Islet of Langerhans (tissue), 1 donor: ENCODE measurements around the gene NRXN2.

Source experiments
- FAIRE-seq: peaks from one replicate; lab custom pipeline; 2011; peaks lifted over from hg19 to GRCh38; lab: Jason Lieb, UNC

The NRXN2 gene

GRCh38 chr11:64723117-64723906, at the start of gene NRXN2:
TSS of gene NRXN2 (minus strand) at chr11:64723197. CDS start at chr11:64713699, 9,498 bp downstream.
- no peak for FAIRE-seq

- no peak for FAIRE-seq
These were observed 49.5 kb upstream of the NRXN2 start for GRCh38 chr11:64772303-64773018.

- FAIRE-seq: no peak
These were observed 48.9 kb upstream of the NRXN2 start for GRCh38 chr11:64771861-64772260.

DNA sequence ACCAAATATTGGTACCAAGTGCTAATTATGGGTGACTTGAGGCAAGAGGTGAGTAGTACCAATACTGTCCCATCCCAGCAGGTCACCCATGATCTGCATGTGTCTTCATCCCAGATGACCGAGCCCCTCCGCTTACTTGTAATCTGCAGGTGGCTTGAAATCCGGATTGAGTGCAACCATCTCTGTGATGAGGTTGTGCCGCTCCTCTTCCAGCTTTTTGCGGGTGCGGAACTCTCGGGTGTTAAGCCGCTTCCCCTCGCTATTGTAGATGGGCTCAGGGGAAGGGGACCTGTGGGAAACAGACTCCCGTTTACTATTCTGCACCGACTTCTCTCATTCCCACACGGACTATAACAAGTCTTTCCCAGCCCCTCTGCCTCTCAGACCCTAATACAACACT, 47.1 kb upstream of the NRXN2 start:
- FAIRE-seq: no peak

- no peak for FAIRE-seq
These were observed 46.3 kb upstream of the NRXN2 start for GRCh38 chr11:64769283-64769682.

GRCh38 chr11:64768300-64768694, 45.3 kb upstream of the NRXN2 start:
- FAIRE-seq: no peak

GRCh38 chr11:64767344-64768299, 44.6 kb upstream of the NRXN2 start:
- FAIRE-seq: no peak

GRCh38 chr11:64766881-64767280, 43.9 kb upstream of the NRXN2 start:
- no peak for FAIRE-seq

GRCh38 chr11:64765851-64766665, 43.1 kb upstream of the NRXN2 start:
- FAIRE-seq: no peak

DNA sequence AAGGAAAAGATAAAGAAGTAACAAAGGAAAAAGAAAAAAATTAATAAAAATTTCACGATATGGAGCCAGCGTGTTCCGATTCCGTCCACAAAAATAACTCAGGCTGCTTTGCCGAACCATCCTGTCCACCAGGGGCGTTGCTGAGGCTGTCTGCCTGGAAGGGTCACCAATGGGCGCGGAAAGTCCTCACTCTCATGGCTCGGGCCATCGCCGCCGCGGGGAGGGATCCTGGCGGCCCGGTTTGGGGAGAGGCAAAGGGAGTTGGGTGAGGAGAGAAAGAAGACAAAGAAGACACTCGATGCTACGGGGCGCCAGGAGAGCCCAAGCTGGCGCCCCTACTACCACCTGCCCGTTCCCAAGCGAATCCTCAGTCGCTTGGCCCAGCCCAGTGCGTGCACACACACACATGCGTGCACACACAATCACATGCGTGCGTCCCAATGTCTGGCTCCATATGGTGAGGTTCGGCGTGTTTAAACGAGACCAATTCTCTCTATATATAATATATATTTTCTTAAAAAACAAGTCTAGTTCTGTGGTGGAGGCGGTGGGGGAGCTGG, 42.4 kb upstream of the NRXN2 start:
- no peak for FAIRE-seq

- FAIRE-seq: no peak
These were observed 41.8 kb upstream of the NRXN2 start for GRCh38 chr11:64764753-64765152.

DNA sequence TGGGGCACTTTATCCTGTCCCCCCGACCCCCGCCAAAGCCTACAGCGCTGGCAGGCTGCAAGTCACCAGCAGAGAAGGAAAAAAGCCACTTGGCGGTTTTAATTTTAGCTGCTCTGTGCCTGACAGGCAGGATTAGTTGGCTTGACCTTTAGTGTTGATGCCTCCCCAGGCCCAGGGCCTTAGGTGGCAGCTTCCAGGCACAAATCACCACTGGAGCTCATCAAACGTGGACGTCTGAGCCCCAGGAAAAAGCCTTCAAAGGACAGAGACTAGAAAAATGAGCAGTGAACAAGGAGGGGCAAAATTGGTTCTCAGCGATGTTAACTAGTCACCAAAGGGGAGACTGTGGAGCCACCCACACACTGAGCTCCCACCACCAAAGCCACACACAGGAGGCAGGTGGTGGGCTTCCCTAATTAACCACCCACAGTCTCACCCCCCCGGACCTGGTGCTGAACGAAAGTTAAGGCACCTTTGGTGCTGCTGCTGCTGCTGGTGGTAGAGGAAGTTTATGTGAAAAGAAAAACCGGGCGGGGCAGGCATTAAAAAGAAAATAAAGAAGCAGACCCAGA, 41.1 kb upstream of the NRXN2 start:
- FAIRE-seq: no peak

- FAIRE-seq: no peak
These were observed 40.6 kb upstream of the NRXN2 start for GRCh38 chr11:64763526-64764039.

DNA sequence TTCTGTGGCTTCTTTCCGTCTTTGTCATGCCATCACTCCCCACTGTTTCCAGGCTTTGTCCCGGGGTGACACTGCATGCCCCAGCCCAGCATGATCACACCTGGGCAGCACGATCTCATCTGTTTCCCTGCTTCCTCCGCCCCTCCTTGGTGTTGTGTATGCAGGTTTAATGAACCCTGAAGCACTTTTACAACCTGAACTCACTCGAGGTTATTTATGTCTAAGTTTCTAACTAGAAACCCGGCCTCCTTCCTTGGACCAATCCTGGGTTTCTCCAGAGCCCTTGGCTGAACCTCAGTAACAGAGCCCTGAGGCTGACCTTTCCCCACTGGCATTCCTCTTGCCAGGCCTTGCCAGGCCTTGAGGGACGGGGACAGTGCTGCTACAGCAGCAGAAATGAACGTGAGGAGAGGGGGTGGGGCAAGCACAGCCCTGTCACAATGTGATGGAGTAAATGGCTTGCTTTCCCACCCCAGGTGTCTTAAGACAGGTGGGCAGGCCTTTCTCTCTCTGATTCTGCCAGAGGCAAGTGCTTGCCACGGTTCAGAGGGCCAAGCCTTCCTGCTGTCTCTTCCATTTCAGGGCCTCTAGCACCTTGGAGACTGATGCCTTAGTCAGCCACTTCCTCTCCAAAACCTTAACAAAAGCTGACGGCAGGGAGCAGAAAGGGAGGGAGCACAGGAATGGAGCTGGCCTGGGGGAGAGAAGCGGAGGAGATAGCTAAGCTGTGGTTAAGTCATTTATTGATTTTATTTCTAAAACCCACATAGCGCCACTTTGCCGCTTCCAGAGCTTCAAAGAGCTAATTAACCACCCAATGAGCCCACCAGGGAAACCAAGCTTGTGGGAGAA, 39.9 kb upstream of the NRXN2 start:
- FAIRE-seq: no peak

GRCh38 chr11:64762277-64762673, 39.3 kb upstream of the NRXN2 start:
- FAIRE-seq: no peak

GRCh38 chr11:64760759-64761420, 37.9 kb upstream of the NRXN2 start:
- FAIRE-seq: no peak

DNA sequence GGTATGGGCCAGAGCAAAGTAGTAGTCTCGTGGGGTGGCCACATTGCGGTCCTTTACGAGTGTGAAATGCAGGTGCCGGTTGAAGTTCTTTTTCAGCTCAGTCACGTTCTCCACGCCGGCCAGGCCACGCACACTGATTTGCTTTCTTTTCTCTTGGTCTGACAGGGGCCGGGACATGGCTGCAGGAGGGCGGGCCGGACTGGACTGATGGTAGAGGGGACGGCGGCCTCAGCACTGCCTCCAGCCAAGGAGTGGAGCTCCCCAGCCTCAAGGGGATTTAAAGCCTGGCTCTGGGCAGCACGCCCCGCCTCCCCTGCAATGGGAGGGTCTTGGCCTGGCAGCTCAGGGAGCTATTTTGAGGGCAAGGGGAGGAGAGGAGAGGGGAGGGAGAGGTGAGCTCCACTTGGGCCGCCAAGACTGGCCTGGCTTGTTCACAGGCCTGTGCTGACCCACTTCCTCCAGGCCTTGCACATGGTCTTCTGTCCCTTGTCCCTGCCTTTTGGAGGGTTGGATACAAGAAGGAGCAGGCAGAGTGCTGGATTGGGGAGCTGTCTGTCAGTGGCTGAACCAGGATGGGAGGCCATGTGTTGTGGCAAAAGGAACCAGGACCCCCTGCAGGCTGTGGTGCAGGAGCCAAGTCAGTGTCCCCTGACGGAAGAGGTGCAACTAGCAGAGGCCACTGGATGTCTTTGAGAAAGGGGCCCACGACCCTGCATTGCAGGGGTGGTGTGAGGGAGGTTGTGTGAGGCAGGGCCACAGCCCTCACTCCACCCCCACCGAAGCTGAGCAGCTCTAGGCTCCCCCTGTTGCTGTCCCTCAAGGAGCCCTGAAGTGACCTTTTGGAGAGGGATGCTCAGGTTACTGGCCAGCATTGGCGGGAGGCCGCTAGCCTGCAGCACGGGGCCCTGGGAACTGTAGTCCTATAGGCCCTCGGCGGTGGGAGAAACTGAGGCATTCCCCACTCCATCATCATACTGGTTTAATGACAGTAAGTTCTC, 37.0 kb upstream of the NRXN2 start, which contains the start of gene PYGM:
Gene PYGM (minus strand): TSS at position 253 of the 998 bp plus-strand sequence. CDS start 76 bp downstream, at position 177.
- no peak for FAIRE-seq
